Activated CD4-positive, alpha-beta T cell treated with anti-CD3 and anti-CD28 coated beads for 24 hours (primary cell): ENCODE measurements around the gene RBPJ.
"Not testable (repeated sequence)": the region's sequence is repeated elsewhere in the genome, so short reads cannot be mapped to it uniquely, and the experiment has no call there.

Source experiments
- DNase-seq, 2 donors: peaks; one replicate each; pipeline ENCODE4 v3.0.0-alpha.2; 2020; ENCODE audit warnings: low read depth in 2 of 2

RBPJ gene

GRCh38 chr4:26342328-26343037 lies 21.7 kb downstream of the RBPJ start:
- DNase-seq: no peak

- no peak for DNase-seq
Measured at GRCh38 chr4:26343038-26343398, 22.2 kb downstream of the RBPJ start.

- no peak for DNase-seq
Measured at GRCh38 chr4:26344901-26345564, 24.2 kb downstream of the RBPJ start.

- no peak for DNase-seq
Measured at GRCh38 chr4:26345565-26345938, 24.7 kb downstream of the RBPJ start.

GRCh38 chr4:26346203-26346620 lies 25.4 kb downstream of the RBPJ start:
- DNase-seq: no peak

- DNase-seq: no peak
Measured at GRCh38 chr4:26349496-26349895, 28.7 kb downstream of the RBPJ start.

- DNase-seq: no peak
Measured at GRCh38 chr4:26351685-26352084, 30.9 kb downstream of the RBPJ start.

GRCh38 chr4:26354491-26354890 lies 33.7 kb downstream of the RBPJ start:
- no peak for DNase-seq

GRCh38 chr4:26355392-26356052 lies 34.7 kb downstream of the RBPJ start:
- no peak for DNase-seq

GRCh38 chr4:26356081-26356501 lies 35.3 kb downstream of the RBPJ start:
- no peak for DNase-seq

GRCh38 chr4:26359521-26359920 lies 38.7 kb downstream of the RBPJ start:
- DNase-seq: not testable (repeated sequence)

GRCh38 chr4:26360273-26360672 lies 39.5 kb downstream of the RBPJ start:
- DNase-seq: no peak

- no peak for DNase-seq
Measured at GRCh38 chr4:26360864-26361263, 40.0 kb downstream of the RBPJ start.

GRCh38 chr4:26361297-26361696 lies 40.5 kb downstream of the RBPJ start:
- DNase-seq: no peak

- no peak for DNase-seq
Measured at GRCh38 chr4:26362745-26363439, 42.1 kb downstream of the RBPJ start.

GRCh38 chr4:26365537-26366150 lies 44.8 kb downstream of the RBPJ start:
- DNase-seq: no peak

GRCh38 chr4:26367811-26368210 lies 47.0 kb downstream of the RBPJ start:
- no peak for DNase-seq

GRCh38 chr4:26368685-26369084 lies 47.9 kb downstream of the RBPJ start:
- DNase-seq: no peak

GRCh38 chr4:26369132-26369531 lies 48.3 kb downstream of the RBPJ start:
- no peak for DNase-seq

- no peak for DNase-seq
Measured at GRCh38 chr4:26369581-26369980, 48.8 kb downstream of the RBPJ start.

- no peak for DNase-seq
Measured at GRCh38 chr4:26372076-26372475, 51.3 kb downstream of the RBPJ start.
